ENCODE measurements around the gene TCF7L1.

Gene TCF7L1

DNA sequence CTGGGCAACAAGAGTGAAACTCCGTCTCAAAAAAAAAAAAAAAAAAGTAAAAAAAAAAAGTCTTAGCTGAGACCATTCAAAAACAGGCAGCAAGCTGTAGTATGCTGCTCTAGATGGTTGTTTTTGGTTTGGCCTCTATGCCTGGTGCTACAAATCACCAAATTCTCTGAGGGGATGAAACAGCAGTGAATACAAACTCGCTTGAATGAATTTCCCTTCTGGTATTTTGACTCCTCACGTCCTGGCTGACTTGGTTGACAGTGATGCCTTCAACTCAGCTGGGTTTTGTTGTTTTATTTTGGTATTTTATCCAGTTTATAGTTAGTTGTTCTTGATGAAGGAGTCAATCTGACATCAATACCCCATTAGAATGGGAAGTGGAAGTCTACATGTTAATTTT, 3.3 kb upstream of the TCF7L1 start:
- no peak overlapping the region for H3K4me3 ChIP-seq (replicated peaks; ENCODE audit: insufficient read depth, low read length)
- no peak for DNase-seq (ENCODE audit: low read depth in 1 of 2, low spot score in 1 of 2)
- TF ChIP-seq GABPA (IDR thresholded peaks at IDR 0.05; ENCODE audit: low read depth) = no peak
- TF ChIP-seq POLR2AphosphoS5 (IDR thresholded peaks at IDR 0.05; ENCODE audit: low read depth) = no peak
- TF ChIP-seq, protein P1, sequence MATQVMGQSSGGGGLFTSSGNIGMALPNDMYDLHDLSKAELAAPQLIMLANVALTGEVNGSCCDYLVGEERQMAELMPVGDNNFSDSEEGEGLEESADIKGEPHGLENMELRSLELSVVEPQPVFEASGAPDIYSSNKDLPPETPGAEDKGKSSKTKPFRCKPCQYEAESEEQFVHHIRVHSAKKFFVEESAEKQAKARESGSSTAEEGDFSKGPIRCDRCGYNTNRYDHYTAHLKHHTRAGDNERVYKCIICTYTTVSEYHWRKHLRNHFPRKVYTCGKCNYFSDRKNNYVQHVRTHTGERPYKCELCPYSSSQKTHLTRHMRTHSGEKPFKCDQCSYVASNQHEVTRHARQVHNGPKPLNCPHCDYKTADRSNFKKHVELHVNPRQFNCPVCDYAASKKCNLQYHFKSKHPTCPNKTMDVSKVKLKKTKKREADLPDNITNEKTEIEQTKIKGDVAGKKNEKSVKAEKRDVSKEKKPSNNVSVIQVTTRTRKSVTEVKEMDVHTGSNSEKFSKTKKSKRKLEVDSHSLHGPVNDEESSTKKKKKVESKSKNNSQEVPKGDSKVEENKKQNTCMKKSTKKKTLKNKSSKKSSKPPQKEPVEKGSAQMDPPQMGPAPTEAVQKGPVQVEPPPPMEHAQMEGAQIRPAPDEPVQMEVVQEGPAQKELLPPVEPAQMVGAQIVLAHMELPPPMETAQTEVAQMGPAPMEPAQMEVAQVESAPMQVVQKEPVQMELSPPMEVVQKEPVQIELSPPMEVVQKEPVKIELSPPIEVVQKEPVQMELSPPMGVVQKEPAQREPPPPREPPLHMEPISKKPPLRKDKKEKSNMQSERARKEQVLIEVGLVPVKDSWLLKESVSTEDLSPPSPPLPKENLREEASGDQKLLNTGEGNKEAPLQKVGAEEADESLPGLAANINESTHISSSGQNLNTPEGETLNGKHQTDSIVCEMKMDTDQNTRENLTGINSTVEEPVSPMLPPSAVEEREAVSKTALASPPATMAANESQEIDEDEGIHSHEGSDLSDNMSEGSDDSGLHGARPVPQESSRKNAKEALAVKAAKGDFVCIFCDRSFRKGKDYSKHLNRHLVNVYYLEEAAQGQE (IDR thresholded peaks at IDR 0.05; ENCODE audit: insufficient replicate concordance, low read depth) = no peak
- TF ChIP-seq SPI1 (IDR thresholded peaks at IDR 0.05; ENCODE audit: borderline replicate concordance, low read depth) = no peak
- TF ChIP-seq CTCF (IDR thresholded peaks at IDR 0.05; ENCODE audit: insufficient read depth, low read length) = no peak
- H3K27ac ChIP-seq (replicated peaks) = no peak overlapping the region
- peaks cover 25% of the 10 kb centered on the region for H3K27me3 ChIP-seq (ENCODE audit: insufficient read depth, poor library complexity, severe bottlenecking)

DNA sequence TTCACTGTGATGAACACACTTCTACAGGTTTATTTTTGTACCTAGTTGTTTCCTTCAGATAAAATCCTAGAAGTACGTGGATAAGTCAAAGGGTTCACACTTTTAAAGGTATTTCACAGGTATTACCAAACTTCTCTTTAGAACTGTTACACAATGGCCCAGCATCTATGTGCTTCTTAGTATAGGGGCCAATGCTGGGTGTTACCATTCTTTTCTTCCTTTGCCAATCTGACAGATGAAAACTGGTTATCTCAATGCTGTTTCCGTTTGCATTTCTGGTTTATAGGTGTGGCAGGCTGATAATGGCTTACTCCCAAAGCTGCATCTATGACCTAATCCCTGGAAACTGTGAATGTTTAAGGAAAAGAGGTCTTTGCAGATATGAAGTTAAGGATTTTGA, 2.8 kb upstream of the TCF7L1 start:
- no peak for TF ChIP-seq CTCF (IDR thresholded peaks at IDR 0.05; ENCODE audit: insufficient read depth, low read length)
- no peak for TF ChIP-seq GABPA (IDR thresholded peaks at IDR 0.05; ENCODE audit: low read depth)
- TF ChIP-seq, protein P1 (IDR thresholded peaks at IDR 0.05; ENCODE audit: insufficient replicate concordance, low read depth) = no peak
- no peak for TF ChIP-seq SPI1 (IDR thresholded peaks at IDR 0.05; ENCODE audit: borderline replicate concordance, low read depth)
- TF ChIP-seq POLR2AphosphoS5 (IDR thresholded peaks at IDR 0.05; ENCODE audit: low read depth) = no peak
- H3K27ac ChIP-seq (replicated peaks) = no peak overlapping the region
- no peak for DNase-seq (ENCODE audit: low read depth in 1 of 2, low spot score in 1 of 2)
- H3K27me3 ChIP-seq (ENCODE audit: insufficient read depth, poor library complexity, severe bottlenecking) = peaks cover 30% of the 10 kb centered on the region
- H3K4me3 ChIP-seq (replicated peaks; ENCODE audit: insufficient read depth, low read length) = no peak overlapping the region

DNA sequence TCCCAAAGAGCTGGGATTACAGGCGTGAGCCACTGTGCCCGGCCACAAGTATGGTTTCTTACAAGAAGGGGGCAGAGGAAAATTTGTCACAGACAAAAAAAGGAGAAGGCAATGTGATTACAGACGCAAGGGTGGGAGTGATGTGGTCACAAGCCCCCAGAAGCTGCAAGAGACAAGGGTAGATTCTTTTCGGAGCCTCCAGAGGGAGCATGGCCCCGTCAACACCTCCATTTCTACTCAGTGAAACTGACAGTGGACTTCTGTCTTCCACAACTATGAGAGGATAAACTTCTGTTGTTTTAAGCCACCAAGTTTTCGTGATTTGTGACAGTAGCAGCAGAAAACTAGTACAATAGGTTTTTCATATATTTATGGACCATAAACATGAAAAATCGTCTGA, 2.1 kb upstream of the TCF7L1 start:
- DNase-seq (ENCODE audit: low read depth in 1 of 2, low spot score in 1 of 2) = no peak
- no peak for TF ChIP-seq SPI1 (IDR thresholded peaks at IDR 0.05; ENCODE audit: borderline replicate concordance, low read depth)
- TF ChIP-seq, protein P1 (IDR thresholded peaks at IDR 0.05; ENCODE audit: insufficient replicate concordance, low read depth) = no peak
- TF ChIP-seq POLR2AphosphoS5 (IDR thresholded peaks at IDR 0.05; ENCODE audit: low read depth) = no peak
- no peak for TF ChIP-seq CTCF (IDR thresholded peaks at IDR 0.05; ENCODE audit: insufficient read depth, low read length)
- no peak for TF ChIP-seq GABPA (IDR thresholded peaks at IDR 0.05; ENCODE audit: low read depth)
- H3K27me3 ChIP-seq (ENCODE audit: insufficient read depth, poor library complexity, severe bottlenecking) = peaks cover 32% of the 10 kb centered on the region
- no peak overlapping the region for H3K4me3 ChIP-seq (replicated peaks; ENCODE audit: insufficient read depth, low read length)
- H3K27ac ChIP-seq (replicated peaks) = no peak overlapping the region

All from HL-60 (cell line).